A549 (cell line): ENCODE measurements around the gene KRT81.

Experiments
- KDM1A ChIP-seq: fragments of 200-600 bp; sonication (generic); IDR thresholded peaks from 2 replicates; pipeline ENCODE4 v1.6.1; 2016; ENCODE audit warnings: low read depth, mild to moderate bottlenecking
- MAFK ChIP-seq: fragments of 450-650 bp; IDR thresholded peaks from 2 replicates; pipeline ENCODE4 v1.6.1; 2014; ENCODE audit not compliant: partially characterized antibody
- RFX5 ChIP-seq: fragments of 450-650 bp; IDR thresholded peaks from 2 replicates; pipeline ENCODE4 v1.7.1; 2014; ENCODE audit warnings: antibody characterized with exemption, mild to moderate bottlenecking, moderate library complexity
- TF ChIP-seq, protein P1 (sequence below): fragments of >200 bp; sonication (Bioruptor Twin); formaldehyde crosslinking; IDR thresholded peaks from 3 replicates; pipeline ENCODE4 v1.5.1; 2016
- TF ChIP-seq, protein P2 (sequence below): fragments of 200-600 bp; sonication (generic); IDR thresholded peaks from 2 replicates; pipeline ENCODE4 v1.6.1; 2016; ENCODE audit warnings: antibody characterized with exemption, mild to moderate bottlenecking, moderate library complexity

GRCh38 chr12:52306731-52307130 is 15.4 kb upstream of the KRT81 start:
- TF ChIP-seq MAFK = no peak
- TF ChIP-seq, protein P1, sequence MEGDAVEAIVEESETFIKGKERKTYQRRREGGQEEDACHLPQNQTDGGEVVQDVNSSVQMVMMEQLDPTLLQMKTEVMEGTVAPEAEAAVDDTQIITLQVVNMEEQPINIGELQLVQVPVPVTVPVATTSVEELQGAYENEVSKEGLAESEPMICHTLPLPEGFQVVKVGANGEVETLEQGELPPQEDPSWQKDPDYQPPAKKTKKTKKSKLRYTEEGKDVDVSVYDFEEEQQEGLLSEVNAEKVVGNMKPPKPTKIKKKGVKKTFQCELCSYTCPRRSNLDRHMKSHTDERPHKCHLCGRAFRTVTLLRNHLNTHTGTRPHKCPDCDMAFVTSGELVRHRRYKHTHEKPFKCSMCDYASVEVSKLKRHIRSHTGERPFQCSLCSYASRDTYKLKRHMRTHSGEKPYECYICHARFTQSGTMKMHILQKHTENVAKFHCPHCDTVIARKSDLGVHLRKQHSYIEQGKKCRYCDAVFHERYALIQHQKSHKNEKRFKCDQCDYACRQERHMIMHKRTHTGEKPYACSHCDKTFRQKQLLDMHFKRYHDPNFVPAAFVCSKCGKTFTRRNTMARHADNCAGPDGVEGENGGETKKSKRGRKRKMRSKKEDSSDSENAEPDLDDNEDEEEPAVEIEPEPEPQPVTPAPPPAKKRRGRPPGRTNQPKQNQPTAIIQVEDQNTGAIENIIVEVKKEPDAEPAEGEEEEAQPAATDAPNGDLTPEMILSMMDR = no peak
- TF ChIP-seq KDM1A = no peak
- TF ChIP-seq RFX5 = no peak
- TF ChIP-seq, protein P2, sequence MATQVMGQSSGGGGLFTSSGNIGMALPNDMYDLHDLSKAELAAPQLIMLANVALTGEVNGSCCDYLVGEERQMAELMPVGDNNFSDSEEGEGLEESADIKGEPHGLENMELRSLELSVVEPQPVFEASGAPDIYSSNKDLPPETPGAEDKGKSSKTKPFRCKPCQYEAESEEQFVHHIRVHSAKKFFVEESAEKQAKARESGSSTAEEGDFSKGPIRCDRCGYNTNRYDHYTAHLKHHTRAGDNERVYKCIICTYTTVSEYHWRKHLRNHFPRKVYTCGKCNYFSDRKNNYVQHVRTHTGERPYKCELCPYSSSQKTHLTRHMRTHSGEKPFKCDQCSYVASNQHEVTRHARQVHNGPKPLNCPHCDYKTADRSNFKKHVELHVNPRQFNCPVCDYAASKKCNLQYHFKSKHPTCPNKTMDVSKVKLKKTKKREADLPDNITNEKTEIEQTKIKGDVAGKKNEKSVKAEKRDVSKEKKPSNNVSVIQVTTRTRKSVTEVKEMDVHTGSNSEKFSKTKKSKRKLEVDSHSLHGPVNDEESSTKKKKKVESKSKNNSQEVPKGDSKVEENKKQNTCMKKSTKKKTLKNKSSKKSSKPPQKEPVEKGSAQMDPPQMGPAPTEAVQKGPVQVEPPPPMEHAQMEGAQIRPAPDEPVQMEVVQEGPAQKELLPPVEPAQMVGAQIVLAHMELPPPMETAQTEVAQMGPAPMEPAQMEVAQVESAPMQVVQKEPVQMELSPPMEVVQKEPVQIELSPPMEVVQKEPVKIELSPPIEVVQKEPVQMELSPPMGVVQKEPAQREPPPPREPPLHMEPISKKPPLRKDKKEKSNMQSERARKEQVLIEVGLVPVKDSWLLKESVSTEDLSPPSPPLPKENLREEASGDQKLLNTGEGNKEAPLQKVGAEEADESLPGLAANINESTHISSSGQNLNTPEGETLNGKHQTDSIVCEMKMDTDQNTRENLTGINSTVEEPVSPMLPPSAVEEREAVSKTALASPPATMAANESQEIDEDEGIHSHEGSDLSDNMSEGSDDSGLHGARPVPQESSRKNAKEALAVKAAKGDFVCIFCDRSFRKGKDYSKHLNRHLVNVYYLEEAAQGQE = no peak
